Measurements from ENCODE around the gene SLC47A2.

SLC47A2 gene

GRCh38 chr17:19629449-19629848 is 86.9 kb downstream of the SLC47A2 start:
- no peak overlapping the region for H3K4me3 ChIP-seq (ENCODE audit: low read length)
- H3K36me3 ChIP-seq (replicated peaks; ENCODE audit: low read depth, low read length), result no peaks in the 10 kb centered on the region
- H3K27me3 ChIP-seq (ENCODE audit: low read depth, low read length), result no peaks in the 10 kb centered on the region
- H3K79me2 ChIP-seq (ENCODE audit: low read length), result no peaks in the 10 kb centered on the region
- no peak overlapping the region for H3K27ac ChIP-seq (ENCODE audit: low read length)
- no peaks in the 10 kb centered on the region for H3K4me1 ChIP-seq (ENCODE audit: low read length)
- TF ChIP-seq EZH2phosphoT487 (IDR thresholded peaks at IDR 0.05; ENCODE audit: low read depth), result no peak
- no peak for TF ChIP-seq CTCF (IDR thresholded peaks at IDR 0.05; ENCODE audit: low read depth, low read length)
- H2AFZ ChIP-seq (ENCODE audit: low read depth, low read length), result no peak overlapping the region
- H3K9me3 ChIP-seq (ENCODE audit: insufficient read depth, low read length), result no peaks in the 10 kb centered on the region
- H3K9ac ChIP-seq (ENCODE audit: low read length), result no peak overlapping the region
- H4K20me1 ChIP-seq (ENCODE audit: insufficient read depth, low read length), result no peaks in the 10 kb centered on the region
- H3K4me2 ChIP-seq (ENCODE audit: low read length), result no peak overlapping the region
